BLaER1 (cell line): Measurements from ENCODE around the gene KCNJ6.

Experiments
- H3K27ac ChIP-seq: shearing (Covaris generic); formaldehyde crosslinking; 2 replicates; pipeline ENCODE4 v1.8.1; 2022
- H3K27me3 ChIP-seq: shearing (Covaris generic); formaldehyde crosslinking; 2 replicates; pipeline ENCODE4 v1.8.1; 2022
- H3K36me3 ChIP-seq: shearing (Covaris generic); formaldehyde crosslinking; 2 replicates; pipeline ENCODE4 v1.8.1; 2022
- H3K4me1 ChIP-seq: shearing (Covaris generic); formaldehyde crosslinking; 2 replicates; pipeline ENCODE4 v1.8.1; 2022
- H3K4me2 ChIP-seq: shearing (Covaris generic); formaldehyde crosslinking; 2 replicates; pipeline ENCODE4 v1.8.1; 2022
- H3K4me3 ChIP-seq: shearing (Covaris generic); formaldehyde crosslinking; 2 replicates; pipeline ENCODE4 v1.8.1; 2022
- H3K9ac ChIP-seq: shearing (Covaris generic); formaldehyde crosslinking; 2 replicates; pipeline ENCODE4 v1.8.1; 2022
- H3K9me3 ChIP-seq: shearing (Covaris generic); formaldehyde crosslinking; 2 replicates; pipeline ENCODE4 v1.8.1; 2022
- H4K20me1 ChIP-seq: shearing (Covaris generic); formaldehyde crosslinking; 2 replicates; pipeline ENCODE4 v1.8.1; 2022
- Cebpa-rat ChIP-seq: shearing (Covaris generic); IDR thresholded peaks from 2 replicates; pipeline ENCODE4 v1.8.1; 2022

The KCNJ6 gene

DNA sequence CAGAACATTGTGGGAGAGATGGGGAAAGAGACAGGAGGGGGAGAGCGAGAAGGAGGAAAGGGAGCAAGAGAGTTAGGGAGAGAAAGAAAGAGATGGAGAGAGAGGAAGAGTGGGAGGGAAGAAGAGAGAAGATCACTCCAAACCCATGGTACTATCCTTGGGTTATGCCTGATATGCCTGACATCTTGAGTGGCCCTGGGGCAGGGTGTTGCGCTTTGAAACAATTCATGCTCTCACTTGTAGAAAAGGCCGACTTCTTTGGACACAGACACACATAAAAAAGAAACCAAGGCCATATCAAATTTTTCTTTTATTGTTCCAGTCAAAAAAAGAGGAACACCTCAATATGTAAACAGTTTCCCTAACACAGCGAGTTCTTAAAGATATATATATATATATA, 309.2 kb downstream of the KCNJ6 start:
- no peak overlapping the region for H3K4me2 ChIP-seq
- no peak overlapping the region for H3K4me3 ChIP-seq
- H3K27me3 ChIP-seq = no peaks in the 10 kb centered on the region
- H4K20me1 ChIP-seq = no peaks in the 10 kb centered on the region
- H3K9ac ChIP-seq = no peak overlapping the region
- H3K27ac ChIP-seq = no peak overlapping the region
- H3K4me1 ChIP-seq = no peaks in the 10 kb centered on the region
- TF ChIP-seq Cebpa-rat = no peak
- H3K36me3 ChIP-seq = no peaks in the 10 kb centered on the region
- no peaks in the 10 kb centered on the region for H3K9me3 ChIP-seq

DNA sequence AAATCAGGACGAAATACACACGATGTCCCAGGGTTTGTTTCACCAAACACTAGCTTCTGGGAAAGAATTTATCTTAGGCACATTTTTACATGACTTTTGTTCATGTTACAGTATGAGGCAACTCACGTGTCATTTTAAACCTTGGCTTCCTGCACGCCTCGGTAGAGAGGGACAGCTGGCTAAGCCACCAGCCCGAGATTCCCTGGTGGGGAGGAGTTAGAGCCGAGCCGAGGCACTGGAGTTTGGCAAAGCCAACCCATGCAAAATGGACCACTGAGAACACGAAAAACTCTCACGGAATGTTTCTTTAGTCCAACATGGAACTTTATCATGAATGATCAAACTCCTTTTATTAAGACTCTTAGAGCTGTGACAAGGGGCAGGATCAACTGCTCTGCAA, 309.7 kb downstream of the KCNJ6 start:
- no peaks in the 10 kb centered on the region for H3K4me1 ChIP-seq
- no peak overlapping the region for H3K9ac ChIP-seq
- no peak overlapping the region for H3K4me3 ChIP-seq
- H3K9me3 ChIP-seq = no peaks in the 10 kb centered on the region
- no peak overlapping the region for H3K27ac ChIP-seq
- no peaks in the 10 kb centered on the region for H3K27me3 ChIP-seq
- H3K4me2 ChIP-seq = no peak overlapping the region
- H4K20me1 ChIP-seq = no peaks in the 10 kb centered on the region
- TF ChIP-seq Cebpa-rat = no peak
- H3K36me3 ChIP-seq = no peaks in the 10 kb centered on the region

DNA sequence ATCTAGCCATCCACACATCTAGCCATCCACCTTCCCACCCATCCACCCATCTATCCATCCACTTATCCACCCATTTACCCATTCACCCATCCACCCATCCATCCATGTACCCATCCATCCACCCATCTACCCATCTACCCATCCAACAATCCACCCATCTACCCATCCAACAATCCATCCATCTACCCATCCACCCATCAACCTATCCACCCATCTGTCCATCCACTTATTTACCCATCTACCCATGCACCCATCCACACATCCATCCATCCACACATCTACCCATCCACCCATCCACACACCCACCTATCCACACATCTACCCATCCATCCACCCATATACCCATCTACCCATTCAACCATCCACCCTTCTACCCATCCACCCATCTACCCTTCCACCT, 311.3 kb downstream of the KCNJ6 start:
- Histone ChIP-seq H3K27ac (no peak overlapping the region), H3K36me3 (no peaks in the 10 kb centered on the region), H3K4me2 (no peak overlapping the region), H3K9me3 (no peaks in the 10 kb centered on the region), H3K4me1 (no peaks in the 10 kb centered on the region), H3K27me3 (no peaks in the 10 kb centered on the region), H3K9ac (no peak overlapping the region), H4K20me1 (no peaks in the 10 kb centered on the region), H3K4me3 (no peak overlapping the region)
- TF ChIP-seq Cebpa-rat = no peak

DNA sequence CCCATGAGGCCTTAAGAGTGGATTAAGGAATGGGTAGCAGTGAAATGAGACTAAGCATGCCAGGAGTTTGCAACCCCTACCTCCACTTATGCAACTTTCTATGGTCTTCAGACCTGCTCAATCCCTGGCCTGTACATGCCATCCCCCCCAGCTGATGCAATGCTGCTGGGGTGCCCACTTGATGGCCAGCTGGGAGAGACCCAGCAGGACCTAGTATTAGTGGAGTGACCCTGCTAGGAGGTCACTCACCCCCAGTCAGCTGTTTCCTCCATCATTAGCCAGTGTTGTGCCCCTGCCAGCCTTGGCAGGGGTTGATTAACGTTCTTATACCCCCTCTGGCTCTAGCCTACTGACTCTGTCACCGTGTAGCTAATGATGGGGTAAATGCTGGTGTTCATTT, 313.1 kb downstream of the KCNJ6 start:
- no peaks in the 10 kb centered on the region for H3K9me3 ChIP-seq
- H4K20me1 ChIP-seq = no peaks in the 10 kb centered on the region
- H3K27me3 ChIP-seq = no peaks in the 10 kb centered on the region
- no peaks in the 10 kb centered on the region for H3K4me1 ChIP-seq
- TF ChIP-seq Cebpa-rat = no peak
- no peak overlapping the region for H3K9ac ChIP-seq
- no peaks in the 10 kb centered on the region for H3K36me3 ChIP-seq
- H3K4me3 ChIP-seq = no peak overlapping the region
- no peak overlapping the region for H3K4me2 ChIP-seq
- H3K27ac ChIP-seq = no peak overlapping the region

DNA sequence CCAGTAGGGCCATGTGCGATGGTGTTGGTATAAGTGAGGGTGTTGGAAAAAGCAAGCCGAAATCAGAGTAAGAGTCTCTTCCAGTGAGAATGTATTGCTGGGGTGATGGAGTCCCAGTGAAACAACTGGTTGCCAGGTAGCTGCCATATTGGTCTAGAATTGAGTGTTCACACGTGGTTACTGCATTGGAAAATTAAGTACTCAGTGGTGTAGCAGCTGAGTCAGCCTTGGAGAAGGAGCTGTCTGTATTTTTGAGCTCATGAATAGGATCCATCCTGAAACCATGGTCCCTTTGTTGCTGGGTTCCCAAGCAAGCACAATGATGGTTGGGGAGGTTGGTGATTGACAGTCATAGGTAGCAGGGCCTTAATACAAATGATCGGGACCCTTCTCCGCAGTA, 314.3 kb downstream of the KCNJ6 start:
- H3K4me1 ChIP-seq = no peaks in the 10 kb centered on the region
- TF ChIP-seq Cebpa-rat = no peak
- no peaks in the 10 kb centered on the region for H3K27me3 ChIP-seq
- H3K9me3 ChIP-seq = 0 out of 2 replicates have a peak, but pooled peaks cover 5% of the 10 kb centered on the region
- no peak overlapping the region for H3K4me3 ChIP-seq
- H3K9ac ChIP-seq = no peak overlapping the region
- no peaks in the 10 kb centered on the region for H3K36me3 ChIP-seq
- H4K20me1 ChIP-seq = no peaks in the 10 kb centered on the region
- no peak overlapping the region for H3K4me2 ChIP-seq
- no peak overlapping the region for H3K27ac ChIP-seq

DNA sequence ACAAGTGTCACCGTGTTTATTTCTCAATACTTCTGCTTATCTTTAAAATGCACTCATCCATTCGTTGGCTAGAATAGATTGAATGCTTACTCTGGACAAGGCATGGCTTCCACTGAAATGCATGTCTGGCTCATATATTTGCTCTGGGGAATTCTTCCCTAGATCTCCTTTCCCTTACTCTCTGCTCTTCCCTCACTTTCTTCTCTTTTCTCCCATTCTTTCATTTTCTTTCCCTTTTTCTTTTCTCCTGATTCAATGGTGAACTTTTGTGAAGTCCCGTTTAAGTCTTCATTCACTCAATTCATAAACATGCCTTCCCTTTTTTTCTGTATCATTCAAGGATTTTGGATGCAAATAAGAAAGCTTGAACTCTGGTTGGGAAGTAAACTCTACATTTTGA, 315.2 kb downstream of the KCNJ6 start:
- H3K36me3 ChIP-seq = no peaks in the 10 kb centered on the region
- H3K27me3 ChIP-seq = no peaks in the 10 kb centered on the region
- no peak overlapping the region for H3K9ac ChIP-seq
- no peak overlapping the region for H3K4me2 ChIP-seq
- H3K9me3 ChIP-seq = peaks cover 8% of the 10 kb centered on the region
- no peaks in the 10 kb centered on the region for H4K20me1 ChIP-seq
- no peak overlapping the region for H3K4me3 ChIP-seq
- TF ChIP-seq Cebpa-rat = no peak
- no peak overlapping the region for H3K27ac ChIP-seq
- no peaks in the 10 kb centered on the region for H3K4me1 ChIP-seq

DNA sequence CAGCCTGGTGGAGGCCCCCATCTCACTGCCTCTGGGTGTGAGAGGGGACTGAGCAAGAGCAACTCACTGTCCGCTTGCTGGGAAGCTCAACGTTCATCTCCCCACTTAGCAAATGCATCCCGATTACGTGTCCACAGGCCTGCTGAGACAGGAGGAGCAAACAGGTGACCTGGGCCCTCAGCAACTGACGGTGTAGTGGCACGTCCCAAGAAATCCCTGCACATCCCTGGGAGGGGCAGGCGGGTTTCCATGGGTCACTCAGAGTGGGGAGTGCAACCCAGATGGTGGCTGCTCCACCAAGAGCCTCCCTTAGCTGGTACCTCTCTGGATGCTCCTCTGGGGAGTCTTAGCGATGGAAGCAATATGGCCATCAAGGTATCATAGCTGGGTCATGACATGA, 320.3 kb downstream of the KCNJ6 start:
- Histone ChIP-seq H3K36me3 (no peaks in the 10 kb centered on the region), H3K9ac (no peak overlapping the region), H4K20me1 (no peaks in the 10 kb centered on the region), H3K4me3 (no peak overlapping the region), H3K4me2 (no peak overlapping the region), H3K27ac (no peak overlapping the region), H3K27me3 (no peaks in the 10 kb centered on the region), H3K9me3 (peaks cover 10% of the 10 kb centered on the region), H3K4me1 (peaks cover 9% of the 10 kb centered on the region; the same call in 1 of the 2 replicates)
- TF ChIP-seq Cebpa-rat = no peak

DNA sequence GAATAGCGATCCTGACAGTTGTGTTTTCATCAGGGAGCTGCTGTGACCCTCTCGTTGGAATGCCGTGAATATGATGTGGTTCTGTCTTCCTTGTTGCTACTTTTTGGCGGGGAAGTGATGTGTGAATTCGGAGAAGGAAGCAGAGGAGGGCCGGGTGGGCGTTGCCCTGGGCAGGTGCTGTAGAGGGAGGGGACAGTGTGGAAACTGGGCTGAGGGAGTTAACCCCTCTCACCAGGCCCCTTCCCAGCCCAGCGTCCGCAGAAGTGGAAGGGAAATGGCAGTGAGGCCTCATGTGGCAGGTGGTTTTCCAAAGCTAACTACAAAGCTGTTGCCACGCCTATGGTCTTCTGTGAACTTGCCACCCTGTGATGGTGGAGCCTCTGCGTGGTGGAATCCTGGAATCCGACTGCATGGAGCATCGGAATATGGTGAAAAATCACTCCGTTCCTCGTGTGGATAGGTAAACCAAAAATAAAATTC, 321.7 kb downstream of the KCNJ6 start:
- no peak overlapping the region for H3K9ac ChIP-seq
- no peak for TF ChIP-seq Cebpa-rat
- no peak overlapping the region for H3K4me3 ChIP-seq
- peaks cover 9% of the 10 kb centered on the region; the same call in 1 of the 2 replicates for H3K4me1 ChIP-seq
- no peak overlapping the region for H3K27ac ChIP-seq
- peaks cover 10% of the 10 kb centered on the region for H3K9me3 ChIP-seq
- no peaks in the 10 kb centered on the region for H4K20me1 ChIP-seq
- H3K4me2 ChIP-seq = no peak overlapping the region
- no peaks in the 10 kb centered on the region for H3K36me3 ChIP-seq
- H3K27me3 ChIP-seq = no peaks in the 10 kb centered on the region

DNA sequence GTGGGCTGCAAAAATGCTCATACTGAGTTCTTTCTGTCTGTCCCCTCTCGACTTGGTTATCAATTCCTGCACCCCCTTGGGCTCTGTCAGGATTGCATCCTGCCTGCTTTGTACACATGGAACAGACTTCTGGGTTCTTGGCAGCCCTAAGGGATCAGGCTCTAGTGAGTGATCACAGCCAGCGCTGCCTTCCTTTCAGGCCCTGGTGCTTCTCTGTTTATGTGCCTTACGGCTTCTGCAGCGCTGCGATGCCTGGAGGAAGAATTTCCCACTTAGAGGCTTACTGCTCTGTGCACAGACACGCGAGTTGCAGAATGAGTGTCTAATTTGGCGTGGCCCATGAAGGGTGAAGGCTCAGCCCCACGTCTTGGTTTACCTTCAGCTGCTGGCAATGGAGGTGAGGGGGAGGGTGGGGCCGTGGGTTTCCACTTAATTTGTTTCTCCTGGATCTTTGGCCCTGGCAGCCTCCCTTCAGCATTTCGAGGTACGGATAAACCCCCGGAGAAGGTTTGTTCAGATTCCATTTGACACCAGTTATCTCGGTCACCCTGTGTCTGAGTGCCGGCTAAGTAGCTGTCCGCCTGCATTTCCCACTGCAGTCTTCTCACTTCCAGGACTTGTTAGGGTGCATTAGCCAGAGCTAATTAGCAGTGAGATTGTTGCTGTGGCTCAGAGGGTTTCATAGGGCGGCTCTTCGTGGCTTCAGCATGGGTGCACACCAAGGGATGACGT, 322.4 kb downstream of the KCNJ6 start:
- no peak for TF ChIP-seq Cebpa-rat
- Histone ChIP-seq H3K27me3 (no peaks in the 10 kb centered on the region), H3K4me1 (peaks cover 9% of the 10 kb centered on the region; the same call in 1 of the 2 replicates), H3K9ac (no peak overlapping the region), H3K4me3 (no peak overlapping the region), H3K36me3 (no peaks in the 10 kb centered on the region), H3K27ac (no peak overlapping the region), H3K9me3 (peaks cover 10% of the 10 kb centered on the region), H4K20me1 (no peaks in the 10 kb centered on the region), H3K4me2 (no peak overlapping the region)

DNA sequence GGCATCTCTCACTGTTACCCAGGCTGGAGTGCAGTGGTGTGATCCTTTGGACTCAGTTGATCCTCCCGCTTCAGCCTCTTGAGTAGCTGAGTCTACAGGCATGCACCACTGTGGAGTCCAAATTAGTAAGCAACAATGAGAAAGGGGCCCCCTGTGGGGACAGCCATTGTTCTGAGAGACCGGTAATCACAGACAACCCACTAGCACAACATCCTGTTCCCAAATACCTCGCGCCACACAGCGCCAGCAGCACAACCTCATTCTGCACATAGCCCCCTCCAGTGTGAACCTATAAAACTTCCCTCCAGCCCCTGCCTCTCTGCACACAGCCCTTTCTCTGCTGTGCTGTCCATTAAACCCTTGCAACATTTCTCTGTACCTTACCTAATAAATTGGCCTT, 323.2 kb downstream of the KCNJ6 start:
- Histone ChIP-seq H3K9ac (no peak overlapping the region), H3K27ac (no peak overlapping the region), H3K4me1 (peaks cover 9% of the 10 kb centered on the region; the same call in 1 of the 2 replicates), H3K9me3 (peaks cover 10% of the 10 kb centered on the region), H3K36me3 (no peaks in the 10 kb centered on the region), H3K27me3 (no peaks in the 10 kb centered on the region), H3K4me2 (no peak overlapping the region), H3K4me3 (no peak overlapping the region), H4K20me1 (no peaks in the 10 kb centered on the region)
- no peak for TF ChIP-seq Cebpa-rat
